Measurements from ENCODE around the gene A3GALT2. TPM values are rescaled to one million over a fixed set of nuclear protein-coding genes. Genes with fewer than 3 reads are reported as not detected.

A3GALT2 gene
- total RNA-seq, 1 experiment from 2014 or later: not detected

DNA sequence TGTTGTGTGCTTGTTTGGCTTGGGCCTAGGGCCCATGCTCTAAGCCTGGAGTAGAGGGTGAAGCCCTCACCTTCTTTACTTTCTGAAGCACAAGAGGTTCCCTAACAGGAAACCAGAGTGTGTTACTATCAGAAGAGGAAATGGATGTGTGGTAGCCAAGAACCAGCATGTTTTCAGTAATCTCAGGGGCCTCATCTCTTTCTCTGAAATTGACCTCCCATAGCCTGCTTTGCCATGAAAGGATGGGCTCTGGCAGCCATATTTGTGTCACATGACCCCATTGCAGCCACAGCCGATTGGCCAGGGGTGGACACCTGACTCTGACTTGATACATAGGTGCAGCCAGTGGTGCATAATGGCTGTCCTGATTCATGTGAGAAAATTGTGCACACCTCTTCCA lies 18.6 kb downstream of the A3GALT2 start:
- DNase-seq (ENCODE audit: unreplicated experiment): no peak
- Mint-ChIP-seq H3K4me1 (ENCODE audit: insufficient read depth, unreplicated experiment) (no peaks in the 10 kb centered on the region), H3K27ac (ENCODE audit: low read depth, unreplicated experiment) (no peak overlapping the region), H3K27me3 (ENCODE audit: insufficient read depth, unreplicated experiment) (no peaks in the 10 kb centered on the region), H3K4me3 (ENCODE audit: unreplicated experiment) (no peak overlapping the region), H3K36me3 (ENCODE audit: insufficient read depth, unreplicated experiment) (peaks cover 16% of the 10 kb centered on the region), H3K9me3 (ENCODE audit: unreplicated experiment) (no peaks in the 10 kb centered on the region)
- ChIA-PET POLR2A (interaction anchor here (1.1 to 1.5 kb wide), 2 partner anchors 37 to 49 kb away, joined by 4 to 5 read pairs; no protein-coding TSS in a partner anchor), CTCF (interaction anchor here (11.9 kb wide), 1 partner anchor 167 kb away, joined by 152 read pairs; the partner anchor contains the start of gene ZSCAN20)
- TF ChIP-seq, protein P1, sequence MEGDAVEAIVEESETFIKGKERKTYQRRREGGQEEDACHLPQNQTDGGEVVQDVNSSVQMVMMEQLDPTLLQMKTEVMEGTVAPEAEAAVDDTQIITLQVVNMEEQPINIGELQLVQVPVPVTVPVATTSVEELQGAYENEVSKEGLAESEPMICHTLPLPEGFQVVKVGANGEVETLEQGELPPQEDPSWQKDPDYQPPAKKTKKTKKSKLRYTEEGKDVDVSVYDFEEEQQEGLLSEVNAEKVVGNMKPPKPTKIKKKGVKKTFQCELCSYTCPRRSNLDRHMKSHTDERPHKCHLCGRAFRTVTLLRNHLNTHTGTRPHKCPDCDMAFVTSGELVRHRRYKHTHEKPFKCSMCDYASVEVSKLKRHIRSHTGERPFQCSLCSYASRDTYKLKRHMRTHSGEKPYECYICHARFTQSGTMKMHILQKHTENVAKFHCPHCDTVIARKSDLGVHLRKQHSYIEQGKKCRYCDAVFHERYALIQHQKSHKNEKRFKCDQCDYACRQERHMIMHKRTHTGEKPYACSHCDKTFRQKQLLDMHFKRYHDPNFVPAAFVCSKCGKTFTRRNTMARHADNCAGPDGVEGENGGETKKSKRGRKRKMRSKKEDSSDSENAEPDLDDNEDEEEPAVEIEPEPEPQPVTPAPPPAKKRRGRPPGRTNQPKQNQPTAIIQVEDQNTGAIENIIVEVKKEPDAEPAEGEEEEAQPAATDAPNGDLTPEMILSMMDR (IDR thresholded peaks at IDR 0.05; ENCODE audit: unreplicated experiment): no peak
- intact Hi-C loops (cut with micrococcal nuclease): no loop called here
- no TSS peak for BruUV-seq (replicated peaks)

DNA sequence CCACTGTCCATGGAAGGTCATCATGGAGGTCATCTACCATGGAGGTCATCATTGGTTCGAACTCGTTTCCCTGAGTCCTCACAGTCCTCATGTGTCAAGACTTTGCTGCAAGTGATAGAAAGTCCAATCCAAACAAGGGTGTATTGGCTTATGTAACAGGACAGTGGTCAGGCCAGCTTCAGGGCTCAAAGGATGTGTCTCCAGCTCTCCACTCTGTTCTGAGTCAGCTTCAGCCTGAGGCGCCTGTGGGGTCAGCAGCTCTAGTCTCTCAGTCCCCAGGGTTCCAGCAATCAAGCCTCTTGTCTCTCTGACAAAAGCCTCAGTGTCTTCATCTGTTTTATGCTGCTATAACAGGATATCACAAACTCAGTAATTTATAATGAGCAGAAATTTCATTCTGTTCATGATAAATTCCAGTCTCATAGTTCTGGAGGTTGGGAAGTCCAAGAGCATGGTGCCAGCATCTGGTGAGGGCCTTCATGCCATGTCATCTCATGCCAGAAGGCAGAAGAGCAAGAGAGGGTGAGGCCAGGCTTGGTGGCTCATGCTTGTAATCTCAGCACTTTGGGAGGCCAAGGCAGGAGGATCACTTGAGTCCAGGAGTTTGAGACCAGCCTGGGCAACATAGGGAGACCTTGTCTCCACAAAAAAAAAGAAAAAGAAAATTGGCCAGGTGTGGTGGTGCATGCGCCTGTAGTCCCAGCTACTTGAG lies 19.5 kb downstream of the A3GALT2 start:
- Mint-ChIP-seq H3K36me3 (ENCODE audit: insufficient read depth, unreplicated experiment) (peaks cover 22% of the 10 kb centered on the region), H3K27ac (ENCODE audit: low read depth, unreplicated experiment) (no peak overlapping the region), H3K27me3 (ENCODE audit: insufficient read depth, unreplicated experiment) (no peaks in the 10 kb centered on the region), H3K4me3 (ENCODE audit: unreplicated experiment) (no peak overlapping the region), H3K9me3 (ENCODE audit: unreplicated experiment) (no peaks in the 10 kb centered on the region), H3K4me1 (ENCODE audit: insufficient read depth, unreplicated experiment) (no peaks in the 10 kb centered on the region)
- ChIA-PET POLR2A (interaction anchor here (0.7 to 0.8 kb wide), 2 partner anchors 39 to 65 kb away, joined by 3 to 4 read pairs; no protein-coding TSS in a partner anchor), CTCF (interaction anchor here (1.1 to 11.9 kb wide), 2 partner anchors 50 to 168 kb away, joined by 3 to 152 read pairs; partner anchors contain the start of gene ZSCAN20)
- intact Hi-C loops (cut with micrococcal nuclease): no loop called here
- no TSS peak for BruUV-seq (replicated peaks)
- DNase-seq (ENCODE audit: unreplicated experiment): no peak
- TF ChIP-seq, protein P1 (IDR thresholded peaks at IDR 0.05; ENCODE audit: unreplicated experiment): no peak

DNA sequence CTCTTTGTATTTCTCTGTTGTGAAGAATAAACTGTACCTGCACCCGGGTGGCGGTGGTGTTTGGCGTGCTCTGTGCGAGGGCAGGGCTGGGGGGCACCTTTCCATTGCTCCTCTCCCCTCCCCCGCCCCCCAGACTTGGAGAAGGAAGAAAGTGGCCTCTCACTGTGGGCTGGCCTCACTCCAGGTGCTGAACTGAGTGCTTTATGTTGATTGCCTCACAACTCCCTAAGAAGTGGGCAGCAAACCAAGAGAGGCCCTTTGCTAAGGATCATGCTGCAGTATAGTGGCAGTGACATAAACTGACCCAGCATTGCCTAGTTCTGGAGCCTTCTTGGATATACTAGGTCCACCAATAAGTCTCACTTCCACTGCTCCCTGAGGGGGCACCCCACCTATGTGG lies 20.2 kb downstream of the A3GALT2 start:
- CTCF ChIA-PET: interaction anchor here (0.6 to 11.9 kb wide), 6 partner anchors 49 to 1569 kb away, joined by 3 to 152 read pairs (median 3); partner anchors contain the start of gene ZSCAN20
- Mint-ChIP-seq H3K27me3 (ENCODE audit: insufficient read depth, unreplicated experiment) (no peaks in the 10 kb centered on the region), H3K27ac (ENCODE audit: low read depth, unreplicated experiment) (no peak overlapping the region), H3K4me3 (ENCODE audit: unreplicated experiment) (no peak overlapping the region), H3K36me3 (ENCODE audit: insufficient read depth, unreplicated experiment) (peaks cover 30% of the 10 kb centered on the region), H3K4me1 (ENCODE audit: insufficient read depth, unreplicated experiment) (no peaks in the 10 kb centered on the region), H3K9me3 (ENCODE audit: unreplicated experiment) (no peaks in the 10 kb centered on the region)
- intact Hi-C loops (cut with micrococcal nuclease): no loop called here
- peak; percentile 77 for DNase-seq (ENCODE audit: unreplicated experiment)
- TF ChIP-seq, protein P1 (IDR thresholded peaks at IDR 0.05; ENCODE audit: unreplicated experiment): no peak
- POLR2A ChIA-PET: interaction anchor here (0.7 to 0.8 kb wide), 2 partner anchors 40 to 66 kb away, joined by 3 to 4 read pairs; no protein-coding TSS in a partner anchor
- no TSS peak for BruUV-seq (replicated peaks)

DNA sequence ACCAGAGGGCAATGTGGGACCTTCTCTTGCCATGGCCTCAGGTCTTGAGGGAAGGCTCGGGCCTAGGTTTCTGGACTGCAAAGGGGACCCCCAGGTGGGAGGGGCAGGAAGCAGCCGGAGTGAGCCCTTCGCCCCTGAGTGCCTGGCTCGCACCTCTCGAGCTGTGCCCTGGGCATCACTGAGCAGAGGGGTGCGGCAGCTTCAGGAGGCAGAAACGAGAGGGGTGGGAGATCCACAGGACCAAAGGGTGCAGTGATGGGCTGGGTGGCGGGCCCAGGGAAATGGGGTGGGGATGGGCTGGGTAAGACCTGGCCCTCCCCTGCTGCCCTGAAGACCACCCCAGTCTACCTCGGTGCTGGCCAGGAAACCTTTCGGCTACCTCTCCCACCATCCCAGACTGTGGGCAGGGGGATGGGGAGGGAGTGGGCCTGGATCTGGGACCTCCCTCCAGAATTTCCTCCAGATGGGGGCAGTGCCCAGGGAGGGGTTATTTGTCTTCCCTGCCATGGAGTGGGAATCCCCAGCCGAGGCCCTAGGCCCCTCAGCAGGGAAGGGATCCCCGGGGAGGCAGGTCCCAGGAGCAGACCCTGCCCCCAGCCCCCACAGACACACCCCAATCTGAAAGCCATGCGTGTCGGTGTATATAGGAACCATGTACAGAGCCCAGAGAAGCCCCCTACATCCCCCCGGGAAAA lies 21.3 kb downstream of the A3GALT2 start:
- intact Hi-C loops (cut with micrococcal nuclease): loop anchor here (2.0 kb wide), 1 partner anchor 313 kb away; no protein-coding TSS in a partner anchor
- Mint-ChIP-seq H3K4me1 (ENCODE audit: insufficient read depth, unreplicated experiment) (no peaks in the 10 kb centered on the region), H3K27me3 (ENCODE audit: insufficient read depth, unreplicated experiment) (no peaks in the 10 kb centered on the region), H3K4me3 (ENCODE audit: unreplicated experiment) (no peak overlapping the region), H3K36me3 (ENCODE audit: insufficient read depth, unreplicated experiment) (peaks cover 38% of the 10 kb centered on the region), H3K9me3 (ENCODE audit: unreplicated experiment) (no peaks in the 10 kb centered on the region), H3K27ac (ENCODE audit: low read depth, unreplicated experiment) (no peak overlapping the region)
- POLR2A ChIA-PET: interaction anchor here (2.2 kb wide), 1 partner anchor 49 kb away, joined by 8 read pairs; no protein-coding TSS in a partner anchor
- no peak for DNase-seq (ENCODE audit: unreplicated experiment)
- BruUV-seq (replicated peaks): TSS peak; percentile 21
- TF ChIP-seq, protein P1 (IDR thresholded peaks at IDR 0.05; ENCODE audit: unreplicated experiment): no peak
- CTCF ChIA-PET: interaction anchor here (0.7 to 11.9 kb wide), 9 partner anchors 12 to 169 kb away, joined by 3 to 180 read pairs (median 6); partner anchors contain the start of gene ZSCAN20

Measured in MCF 10A (cell line).